Panc1 (cell line): Measurements from ENCODE around the gene SEPTIN8.

ENCODE experiments used
- POLR2AphosphoS5 ChIP-seq: IDR thresholded peaks from 2 replicates; pipeline ENCODE4 v1.6.1; 2012; ENCODE audit warnings: mild to moderate bottlenecking, low read depth, low read length, moderate library complexity
- SIN3A ChIP-seq: IDR thresholded peaks from 2 replicates; pipeline ENCODE4 v1.6.1; 2012; ENCODE audit warnings: low read depth, mild to moderate bottlenecking, low read length, moderate library complexity, borderline replicate concordance; ENCODE audit not compliant: insufficient read depth
- TF ChIP-seq, protein P1 (sequence below): fragments of 450-650 bp; IDR thresholded peaks from 2 replicates; pipeline ENCODE4 v1.5.1; 2017; ENCODE audit warnings: mild to moderate bottlenecking
- TF ChIP-seq, protein P2 (sequence below), 2 experiments: IDR thresholded peaks; 2 replicates each; pipeline ENCODE4 v1.6.1; 2011 to 2012; ENCODE audit warnings: low read depth in 2 of 2, control low read depth in 1 of 2, low read length in 1 of 2, mild to moderate bottlenecking in 1 of 2, moderate library complexity in 1 of 2; ENCODE audit not compliant: insufficient read depth in 1 of 2

DNA sequence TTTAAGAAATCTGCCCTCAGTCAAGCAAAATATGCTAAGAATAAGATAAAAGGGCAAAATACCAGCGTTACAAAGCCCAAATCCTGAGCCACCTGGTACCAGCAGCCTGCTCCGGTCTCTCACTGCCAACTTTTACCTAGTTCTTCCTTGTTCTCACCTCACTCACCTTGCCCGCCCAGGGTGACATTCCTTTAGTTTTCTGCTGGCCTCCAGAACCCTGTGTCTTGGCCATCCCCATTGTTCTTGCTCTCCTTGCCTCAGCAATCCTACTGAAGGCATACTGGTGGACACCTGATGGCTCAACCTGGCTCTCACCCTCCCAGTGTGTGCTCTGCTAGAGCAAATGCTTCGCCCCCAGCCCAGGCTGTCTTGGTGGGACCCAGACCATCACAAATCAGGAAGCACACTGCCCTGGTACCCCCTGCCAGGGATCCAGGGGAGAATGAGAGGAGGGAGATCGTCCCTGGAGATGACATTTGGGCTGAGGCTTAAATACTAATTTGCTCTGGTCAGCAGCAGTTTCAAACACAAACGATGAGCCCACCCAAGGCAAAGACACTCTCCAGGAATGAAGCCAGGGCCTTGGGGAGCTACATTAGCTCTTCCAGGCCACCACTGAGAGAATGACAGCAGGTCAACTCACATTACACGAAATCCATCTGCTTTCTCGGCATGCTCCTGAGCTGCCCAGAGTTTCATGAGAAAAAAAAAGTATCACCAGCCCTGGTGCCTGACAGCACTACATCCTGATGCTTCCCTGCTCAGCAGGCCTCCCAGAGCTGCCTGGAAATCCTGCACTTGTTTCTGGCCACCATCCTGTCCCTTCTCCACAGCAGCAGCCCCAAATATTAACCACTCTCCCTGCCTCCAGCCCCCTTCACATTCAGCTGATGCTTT lies 12.2 kb upstream of the SEPTIN8 start:
- TF ChIP-seq, protein P1, sequence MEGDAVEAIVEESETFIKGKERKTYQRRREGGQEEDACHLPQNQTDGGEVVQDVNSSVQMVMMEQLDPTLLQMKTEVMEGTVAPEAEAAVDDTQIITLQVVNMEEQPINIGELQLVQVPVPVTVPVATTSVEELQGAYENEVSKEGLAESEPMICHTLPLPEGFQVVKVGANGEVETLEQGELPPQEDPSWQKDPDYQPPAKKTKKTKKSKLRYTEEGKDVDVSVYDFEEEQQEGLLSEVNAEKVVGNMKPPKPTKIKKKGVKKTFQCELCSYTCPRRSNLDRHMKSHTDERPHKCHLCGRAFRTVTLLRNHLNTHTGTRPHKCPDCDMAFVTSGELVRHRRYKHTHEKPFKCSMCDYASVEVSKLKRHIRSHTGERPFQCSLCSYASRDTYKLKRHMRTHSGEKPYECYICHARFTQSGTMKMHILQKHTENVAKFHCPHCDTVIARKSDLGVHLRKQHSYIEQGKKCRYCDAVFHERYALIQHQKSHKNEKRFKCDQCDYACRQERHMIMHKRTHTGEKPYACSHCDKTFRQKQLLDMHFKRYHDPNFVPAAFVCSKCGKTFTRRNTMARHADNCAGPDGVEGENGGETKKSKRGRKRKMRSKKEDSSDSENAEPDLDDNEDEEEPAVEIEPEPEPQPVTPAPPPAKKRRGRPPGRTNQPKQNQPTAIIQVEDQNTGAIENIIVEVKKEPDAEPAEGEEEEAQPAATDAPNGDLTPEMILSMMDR, result no peak
- TF ChIP-seq POLR2AphosphoS5 (no peak), SIN3A (no peak)
- TF ChIP-seq, protein P2, sequence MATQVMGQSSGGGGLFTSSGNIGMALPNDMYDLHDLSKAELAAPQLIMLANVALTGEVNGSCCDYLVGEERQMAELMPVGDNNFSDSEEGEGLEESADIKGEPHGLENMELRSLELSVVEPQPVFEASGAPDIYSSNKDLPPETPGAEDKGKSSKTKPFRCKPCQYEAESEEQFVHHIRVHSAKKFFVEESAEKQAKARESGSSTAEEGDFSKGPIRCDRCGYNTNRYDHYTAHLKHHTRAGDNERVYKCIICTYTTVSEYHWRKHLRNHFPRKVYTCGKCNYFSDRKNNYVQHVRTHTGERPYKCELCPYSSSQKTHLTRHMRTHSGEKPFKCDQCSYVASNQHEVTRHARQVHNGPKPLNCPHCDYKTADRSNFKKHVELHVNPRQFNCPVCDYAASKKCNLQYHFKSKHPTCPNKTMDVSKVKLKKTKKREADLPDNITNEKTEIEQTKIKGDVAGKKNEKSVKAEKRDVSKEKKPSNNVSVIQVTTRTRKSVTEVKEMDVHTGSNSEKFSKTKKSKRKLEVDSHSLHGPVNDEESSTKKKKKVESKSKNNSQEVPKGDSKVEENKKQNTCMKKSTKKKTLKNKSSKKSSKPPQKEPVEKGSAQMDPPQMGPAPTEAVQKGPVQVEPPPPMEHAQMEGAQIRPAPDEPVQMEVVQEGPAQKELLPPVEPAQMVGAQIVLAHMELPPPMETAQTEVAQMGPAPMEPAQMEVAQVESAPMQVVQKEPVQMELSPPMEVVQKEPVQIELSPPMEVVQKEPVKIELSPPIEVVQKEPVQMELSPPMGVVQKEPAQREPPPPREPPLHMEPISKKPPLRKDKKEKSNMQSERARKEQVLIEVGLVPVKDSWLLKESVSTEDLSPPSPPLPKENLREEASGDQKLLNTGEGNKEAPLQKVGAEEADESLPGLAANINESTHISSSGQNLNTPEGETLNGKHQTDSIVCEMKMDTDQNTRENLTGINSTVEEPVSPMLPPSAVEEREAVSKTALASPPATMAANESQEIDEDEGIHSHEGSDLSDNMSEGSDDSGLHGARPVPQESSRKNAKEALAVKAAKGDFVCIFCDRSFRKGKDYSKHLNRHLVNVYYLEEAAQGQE (IDR thresholded peaks at IDR 0.05; ENCODE audit: insufficient read depth in 1 of 2, low read depth in 2 of 2, low read length in 1 of 2), result no peak
